B cell (primary cell): ENCODE measurements around the gene CD79A. TPM values are rescaled to one million over a fixed set of nuclear protein-coding genes. Genes with fewer than 3 reads are reported as not detected.

Source experiments
- ATAC-seq: fragments of 200-7000 bp; cut with Tn5 transposase; one replicate; pipeline ENCODE4 v1.10.0; 2021; ENCODE audit warnings: low read depth, mild to moderate bottlenecking, moderate number of reproducible peaks, moderate library complexity
- CTCF ChIA-PET: fragments of 350-600 bp; sonication (Branson Sonifier 250); formaldehyde crosslinking; loops from one replicate; lab custom pipeline; 2021; ENCODE audit warnings: antibody characterized with exemption, inconsistent platforms; lab: Charles Lee
- POLR2A ChIA-PET: fragments of 350-600 bp; sonication (Branson Sonifier 250); formaldehyde crosslinking; loops from one replicate; lab custom pipeline; 2021; ENCODE audit warnings: antibody characterized with exemption; lab: Charles Lee
- DNase-seq: peaks from one replicate; pipeline ENCODE4 v3.0.0; 2013
- H2AFZ ChIP-seq: 2 replicates; pipeline ENCODE4 v1.6.1; 2012; ENCODE audit warnings: mild to moderate bottlenecking, low read depth, low read length; ENCODE audit not compliant: insufficient read depth, poor library complexity, severe bottlenecking
- H3K27ac ChIP-seq, 2 donors: 1 replicate in 1 of 2; 2 replicates in 1 of 2; pipeline ENCODE4 v1.5.1; 2012 to 2013; ENCODE audit warnings: low read length in 2 of 2, mild to moderate bottlenecking in 2 of 2, moderate library complexity in 1 of 2
- H3K27me3 ChIP-seq, 4 experiments: fragments of 200-600 bp in 1 of 4; sonication (generic) in 1 of 4; replicated peaks in 1 of 4; 1 replicate in 2 of 4; 2 replicates in 2 of 4; pipeline versions ENCODE4 v1.6.1 to v1.7.0; 2013 to 2016; ENCODE audit warnings: low read length in 3 of 4, mild to moderate bottlenecking in 2 of 4, mixed read lengths in 1 of 4, moderate library complexity in 1 of 4; ENCODE audit not compliant: insufficient read depth in 4 of 4, control insufficient read depth in 3 of 4; ENCODE audit errors: control extremely low read depth in 1 of 4
- H3K36me3 ChIP-seq, 2 experiments: replicated peaks in 1 of 2; 1 replicate in 1 of 2; 2 replicates in 1 of 2; pipeline versions ENCODE4 v1.6.1 to v1.7.1; 2013; ENCODE audit warnings: low read length in 1 of 2; ENCODE audit not compliant: insufficient read depth in 2 of 2, control insufficient read depth in 1 of 2; ENCODE audit errors: control extremely low read depth in 1 of 2, extremely low read depth in 1 of 2
- H3K4me1 ChIP-seq, 2 donors: fragments of 200-600 bp in 1 of 2; sonication (generic) in 1 of 2; 1 replicate in 1 of 2; 2 replicates in 1 of 2; pipeline versions ENCODE4 v1.5.1 to v1.6.1; 2013 to 2017; ENCODE audit warnings: low read length in 2 of 2; ENCODE audit not compliant: control insufficient read depth in 2 of 2, insufficient read depth in 2 of 2
- H3K4me2 ChIP-seq: replicated peaks from 2 replicates; pipeline ENCODE3; 2012; ENCODE audit warnings: mild to moderate bottlenecking, low read depth, low read length; ENCODE audit not compliant: poor library complexity, severe bottlenecking
- H3K4me3 ChIP-seq, 5 experiments: fragments of 200-600 bp in 1 of 5; sonication (generic) in 1 of 5; 1 replicate in 3 of 5; 2 replicates in 2 of 5; pipeline versions ENCODE4 v1.5.1 to v1.7.0; 2011 to 2016; ENCODE audit warnings: low read length in 4 of 5, mild to moderate bottlenecking in 4 of 5, low read depth in 2 of 5, control low read depth in 1 of 5, moderate library complexity in 1 of 5; ENCODE audit not compliant: insufficient read depth in 1 of 5; ENCODE audit errors: control extremely low read depth in 1 of 5, extremely low read depth in 1 of 5
- H3K79me2 ChIP-seq: fragments of 200-600 bp; sonication (generic); one replicate; pipeline ENCODE4 v1.6.0; 2016; ENCODE audit warnings: low read length; ENCODE audit not compliant: control insufficient read depth, insufficient read depth
- H3K9ac ChIP-seq: fragments of 200-600 bp; sonication (generic); 2 replicates; pipeline ENCODE4 v1.6.1; 2017; ENCODE audit warnings: mild to moderate bottlenecking, low read length, moderate library complexity
- H3K9me3 ChIP-seq, 3 donors: one replicate each; pipeline versions ENCODE4 v1.6.1 to v1.7.1; 2013; ENCODE audit warnings: low read length in 2 of 3; ENCODE audit not compliant: control insufficient read depth in 2 of 3, insufficient read depth in 1 of 3; ENCODE audit errors: control extremely low read depth in 1 of 3
- H4K20me1 ChIP-seq: 2 replicates; pipeline ENCODE4 v1.6.0; 2012; ENCODE audit warnings: mild to moderate bottlenecking, low read length; ENCODE audit not compliant: insufficient read depth, control insufficient read depth, poor library complexity, severe bottlenecking
- H3K27ac Mint-ChIP-seq: one replicate; pipeline ENCODE4 v1.8.0; 2021; ENCODE audit warnings: mixed read lengths
- H3K27me3 Mint-ChIP-seq: one replicate; pipeline ENCODE4 v1.8.0; 2021; ENCODE audit warnings: mixed read lengths
- H3K4me1 Mint-ChIP-seq: one replicate; pipeline ENCODE4 v1.8.0; 2021; ENCODE audit warnings: mixed read lengths
- H3K4me3 Mint-ChIP-seq: one replicate; pipeline ENCODE4 v1.8.0; 2021; ENCODE audit warnings: mixed read lengths
- H3K9me3 Mint-ChIP-seq: one replicate; pipeline ENCODE4 v1.8.0; 2022; ENCODE audit warnings: mixed read lengths; ENCODE audit not compliant: insufficient read depth
- CTCF ChIP-seq: fragments of 200-600 bp; IDR thresholded peaks from one replicate; pipeline ENCODE4 v1.8.0; 2022; ENCODE audit warnings: antibody characterized with exemption, mild to moderate bottlenecking
- EZH2 ChIP-seq: IDR thresholded peaks from 2 replicates; pipeline ENCODE4 v1.6.1; 2012; ENCODE audit warnings: borderline replicate concordance, low read depth, mild to moderate bottlenecking, moderate library complexity, low read length; ENCODE audit not compliant: insufficient read depth, poor library complexity, severe bottlenecking
- WGBS: methylation state at CpG from one replicate; pipeline ENCODE4 v1.1.5; 2013; ENCODE audit warnings: missing lambda C conversion rate; ENCODE audit not compliant: insufficient coverage; 5-methylcytosine and 5-hydroxymethylcytosine counted together
- intact Hi-C: fragments of 100-400 bp; cut with micrococcal nuclease; formaldehyde crosslinking; loops from one replicate; pipeline ENCODE4 v1.10.0; 2022
- polyA plus RNA-seq: library from polyadenylated mRNA; depleted of rRNA; stranded (reverse); fragments of >200 nt; gene quantifications from 2 replicates; pipeline ENCODE4 v1.2.3, GENCODE V29; 2012
- total RNA-seq, 2 donors: library from RNA; stranded (reverse); fragments of 120-200 nt in 1 of 2; gene quantifications; 1 replicate in 1 of 2; 2 replicates in 1 of 2; pipeline versions ENCODE4 v1.2.3 to v1.2.4, GENCODE V29; 2013 to 2022

Gene CD79A
- total and polyA plus RNA-seq, 2 donors (not counting 1 experiment from before 2014, with no cell fraction given): 1,280 to 1,471 TPM

DNA sequence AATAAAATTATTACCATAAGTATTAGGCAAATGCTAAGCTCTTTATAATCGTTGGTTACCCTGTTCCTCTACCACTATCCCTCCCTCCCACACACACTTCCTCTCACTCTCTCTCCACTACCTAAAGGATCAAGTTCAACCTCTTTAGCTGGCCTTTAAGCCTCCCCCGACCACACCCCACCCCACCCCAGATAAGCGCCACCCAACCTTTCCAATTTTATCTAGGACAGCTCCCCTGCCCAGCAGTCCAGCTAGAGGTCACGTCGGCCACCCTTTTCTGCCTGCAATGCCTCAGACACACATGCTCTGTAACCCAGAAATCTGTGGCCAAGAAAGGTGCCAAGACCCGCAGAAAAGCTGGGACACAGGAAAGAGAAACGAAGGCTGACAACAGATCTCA is 33.7 kb upstream of the CD79A start:
- ATAC-seq (no peak), DNase-seq (no peak)
- H3K9me3 Mint-ChIP-seq: no peaks in the 10 kb centered on the region
- no peaks in the 10 kb centered on the region for H3K36me3 ChIP-seq
- intact Hi-C loops: no loop called here
- no peak overlapping the region for H3K4me3 ChIP-seq
- no peak for TF ChIP-seq CTCF
- TF ChIP-seq EZH2: no peak
- WGBS: 65% methylated on average over 7 of the region's 7 CpGs
- H3K4me1 Mint-ChIP-seq: no peaks in the 10 kb centered on the region
- peaks cover 12% of the 10 kb centered on the region for H3K27me3 Mint-ChIP-seq
- peak overlapping the region; percentile 50 for H3K27ac Mint-ChIP-seq
- no peak overlapping the region for H3K4me2 ChIP-seq
- ChIA-PET CTCF (no interaction called here), POLR2A (no interaction called here)
- H3K27me3 ChIP-seq: peaks cover 0 to 9% (median 3%) of the 10 kb centered on the region in 4 experiments
- no peaks in the 10 kb centered on the region for H3K4me1 ChIP-seq
- H3K4me3 Mint-ChIP-seq: no peak overlapping the region
- H3K79me2 ChIP-seq: no peaks in the 10 kb centered on the region
- H4K20me1 ChIP-seq: no peaks in the 10 kb centered on the region
- H2AFZ ChIP-seq: no peak overlapping the region
- peaks cover 0 to 9% (median 0%) of the 10 kb centered on the region in 3 donors for H3K9me3 ChIP-seq
- H3K27ac ChIP-seq: no peak overlapping the region
- no peak overlapping the region for H3K9ac ChIP-seq

DNA sequence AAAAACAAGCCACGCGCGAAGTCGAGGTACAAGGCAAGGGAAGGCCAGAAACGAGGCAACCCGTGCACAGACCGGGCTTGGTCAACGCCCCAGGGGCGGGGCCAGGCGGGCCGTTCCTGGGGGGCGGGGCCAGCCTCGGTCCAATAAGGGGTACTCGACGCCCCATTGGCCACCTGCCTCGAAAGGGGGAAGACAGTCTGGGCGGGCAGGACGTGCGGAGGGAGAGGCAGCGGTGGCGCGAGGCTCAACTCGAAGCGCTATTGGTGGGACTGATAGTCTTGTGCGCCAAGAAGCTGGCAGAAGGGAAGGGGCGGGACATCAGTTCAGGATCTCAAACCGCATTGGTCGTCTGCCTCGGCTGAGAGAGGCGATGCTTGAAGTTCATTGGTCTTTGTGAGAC is 32.5 kb upstream of the CD79A start, which contains the start of gene LYPD4:
Gene LYPD4 (minus strand): TSS at position 83 of the 400 bp plus-strand sequence. CDS start 5,398 bp downstream, outside the sequence.
- TF ChIP-seq CTCF (no peak), EZH2 (no peak)
- intact Hi-C loops: no loop called here
- H3K9me3 Mint-ChIP-seq: no peaks in the 10 kb centered on the region
- H3K4me1 ChIP-seq: no peaks in the 10 kb centered on the region
- ChIA-PET CTCF (no interaction called here), POLR2A (no interaction called here)
- H3K27me3 ChIP-seq: peaks cover 0 to 1% (median 0%) of the 10 kb centered on the region in 4 experiments
- no peaks in the 10 kb centered on the region for H3K79me2 ChIP-seq
- no peak within 1 kb of the TSS for H2AFZ ChIP-seq
- peak within 1 kb of the TSS; percentile 50 for H3K27ac Mint-ChIP-seq
- no peak within 1 kb of the TSS for H3K9ac ChIP-seq
- H3K4me3 Mint-ChIP-seq: no peak within 1 kb of the TSS
- H3K4me3 ChIP-seq: no peak within 1 kb of the TSS
- no peaks in the 10 kb centered on the region for H3K36me3 ChIP-seq
- 88% methylated on average over 30 of the region's 30 CpGs for WGBS
- no peak for DNase-seq
- no peak within 1 kb of the TSS for H3K4me2 ChIP-seq
- peaks cover 8% of the 10 kb centered on the region for H3K27me3 Mint-ChIP-seq
- no peak for ATAC-seq
- no peak within 1 kb of the TSS for H3K27ac ChIP-seq
- H3K9me3 ChIP-seq: peaks cover 0 to 9% (median 0%) of the 10 kb centered on the region in 3 donors
- no peaks in the 10 kb centered on the region for H4K20me1 ChIP-seq
- H3K4me1 Mint-ChIP-seq: no peaks in the 10 kb centered on the region
